Measurements from ENCODE around the gene AGBL4.
"Not testable (repeated sequence)": the region's sequence is repeated elsewhere in the genome, so short reads cannot be mapped to it uniquely, and the experiment has no call there.

AGBL4 gene

DNA sequence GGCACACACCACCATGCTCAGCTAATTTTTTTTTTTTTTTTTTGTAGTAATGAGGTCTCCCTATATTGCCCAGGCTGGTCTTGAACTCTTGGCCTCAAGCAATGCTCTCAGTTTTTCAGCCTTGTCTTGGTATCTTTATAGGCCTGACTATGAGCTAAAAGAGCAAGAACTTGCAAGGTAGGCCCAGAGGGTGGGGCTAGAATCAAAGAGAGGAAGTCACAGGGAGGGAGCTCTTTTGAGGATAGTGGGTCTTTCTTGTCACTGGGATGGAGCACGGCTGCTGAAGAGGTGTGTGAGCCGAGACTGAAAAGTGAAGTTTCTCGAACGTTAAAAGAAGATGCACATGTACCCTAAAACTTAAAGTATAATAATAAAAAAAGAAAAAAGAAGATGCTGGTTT is 987.1 kb downstream of the AGBL4 start:
- no peak for DNase-seq (ENCODE audit: low read depth in 2 of 2)

DNA sequence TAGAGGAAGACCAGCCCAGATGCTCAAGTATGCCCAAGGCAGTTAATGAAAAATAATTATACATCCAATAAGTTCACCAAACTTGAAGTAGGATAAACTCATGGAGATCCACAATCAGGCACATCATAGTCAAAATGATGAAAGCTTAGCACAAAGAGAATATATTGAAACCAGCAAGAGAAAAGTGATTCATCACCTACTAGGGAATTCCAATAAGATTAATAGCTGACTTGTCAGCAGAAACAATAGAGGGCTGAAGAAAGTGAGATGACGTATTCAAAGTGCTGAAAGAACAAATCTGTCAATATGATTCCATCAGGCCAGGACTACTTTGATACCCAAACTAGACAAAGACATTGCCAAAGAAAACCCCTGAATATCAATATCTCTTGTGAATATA is 995.4 kb downstream of the AGBL4 start:
- no peak for DNase-seq (ENCODE audit: low read depth in 2 of 2)

DNA sequence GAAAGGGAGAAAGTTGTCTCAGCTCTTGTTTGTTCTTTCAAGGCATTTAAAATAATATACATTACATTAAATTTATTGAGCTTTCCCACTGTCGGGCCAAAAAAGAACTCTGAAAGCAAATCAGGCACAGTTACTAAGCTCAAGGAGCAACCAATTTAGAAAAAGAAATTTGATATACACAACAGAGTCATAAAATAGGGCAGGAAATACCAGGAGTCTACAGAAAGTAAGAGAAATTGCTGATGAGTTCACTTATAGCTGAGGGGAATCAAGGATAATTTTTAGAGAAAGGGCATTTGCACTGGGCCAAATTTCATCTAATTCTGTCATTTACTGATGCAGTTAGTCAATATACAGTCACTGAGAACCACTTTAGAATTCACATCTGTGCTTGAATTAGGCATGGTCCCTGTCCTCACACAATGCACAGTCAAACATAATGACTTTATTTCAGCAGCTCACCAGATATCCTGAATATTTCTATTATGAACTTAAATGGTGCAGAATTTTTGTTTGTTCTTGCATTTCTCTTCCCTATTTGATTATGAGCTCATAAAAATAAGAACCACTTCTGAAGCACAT is 997.4 kb downstream of the AGBL4 start:
- no peak for DNase-seq (ENCODE audit: low read depth in 2 of 2)

DNA sequence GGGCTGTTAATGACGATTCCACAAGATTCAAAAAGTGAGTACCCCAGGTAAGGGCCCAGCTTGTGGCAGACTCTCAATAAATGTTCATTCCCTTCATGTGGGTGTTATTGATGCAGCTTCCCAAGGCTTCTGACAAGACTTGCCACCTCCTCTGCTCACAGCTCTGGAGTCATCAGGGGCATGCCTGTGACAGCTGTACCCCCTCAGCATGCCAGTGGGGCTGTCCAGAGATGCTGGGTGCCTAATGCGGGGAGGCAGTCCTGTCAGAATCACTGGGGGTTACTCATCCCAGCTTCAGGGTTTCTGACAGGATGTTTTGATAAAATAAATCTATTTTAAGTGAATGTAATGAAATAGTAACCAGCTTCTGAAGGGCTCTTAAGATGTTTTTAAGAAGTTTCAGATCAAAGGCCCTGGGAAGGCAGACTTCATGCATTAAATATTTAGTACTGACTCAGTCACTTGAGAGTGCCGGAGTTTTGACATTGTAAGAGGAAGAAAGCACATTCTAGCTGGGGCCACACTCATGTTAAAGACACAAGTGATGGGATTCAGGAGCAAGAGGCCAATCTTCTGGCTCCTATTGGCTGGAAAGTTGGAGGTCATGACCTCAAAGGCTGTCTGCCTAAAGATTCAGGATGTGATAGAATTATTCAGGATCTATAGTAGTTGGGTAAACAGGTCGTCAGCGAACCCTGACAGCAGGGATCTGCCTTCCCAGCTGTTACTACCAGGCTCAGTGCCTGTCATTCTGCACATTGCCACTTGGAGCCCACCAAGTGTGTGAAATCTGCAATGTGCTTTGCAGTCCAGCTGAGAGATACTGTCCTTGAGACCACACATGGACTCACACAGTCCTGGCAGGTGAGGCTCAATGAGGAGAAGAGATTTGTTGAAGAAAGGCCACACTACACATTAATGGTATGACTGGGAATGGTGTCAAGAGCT is 1007.5 kb downstream of the AGBL4 start:
- DNase-seq (ENCODE audit: low read depth in 2 of 2) = no peak

DNA sequence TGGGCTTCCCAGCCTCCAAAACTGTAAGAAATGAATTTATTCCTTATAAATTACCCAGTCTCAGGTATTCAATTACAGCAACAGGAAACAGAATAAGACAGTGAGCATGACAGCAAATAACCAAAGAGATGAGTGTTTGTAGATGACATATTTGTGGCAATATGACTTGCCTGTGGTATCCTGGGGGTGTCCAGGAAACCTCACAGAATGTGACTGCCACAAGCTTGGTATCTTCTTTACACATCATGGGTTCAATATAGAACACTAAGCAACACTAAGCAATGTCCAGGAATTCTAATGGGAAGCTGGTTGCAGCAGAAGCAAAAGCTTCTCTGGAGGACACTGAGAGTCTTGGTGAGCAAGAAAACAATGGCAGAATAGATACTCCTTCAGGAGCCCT is 1010.7 kb downstream of the AGBL4 start:
- no peak for DNase-seq (ENCODE audit: low read depth in 2 of 2)

DNA sequence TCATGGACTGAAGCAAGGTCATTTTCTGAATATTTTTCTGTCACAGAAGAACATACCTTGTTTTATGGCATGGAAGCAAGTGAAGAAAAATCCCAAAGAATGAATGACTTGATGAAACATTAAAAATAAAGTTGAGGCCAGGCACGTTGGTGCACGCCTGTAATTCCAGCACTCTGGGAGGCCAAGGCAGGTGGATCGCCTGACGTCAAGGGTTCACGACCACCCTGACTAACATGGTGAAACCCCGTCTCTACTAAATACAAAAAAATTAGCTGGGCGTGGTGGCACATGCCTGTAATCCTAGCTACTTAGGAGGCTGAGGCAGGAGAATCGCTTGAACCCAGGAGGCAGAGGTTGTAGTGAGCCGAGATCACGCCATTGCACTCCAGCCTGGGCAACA is 1020.8 kb downstream of the AGBL4 start:
- not testable (repeated sequence) for DNase-seq (ENCODE audit: low read depth in 2 of 2)

DNA sequence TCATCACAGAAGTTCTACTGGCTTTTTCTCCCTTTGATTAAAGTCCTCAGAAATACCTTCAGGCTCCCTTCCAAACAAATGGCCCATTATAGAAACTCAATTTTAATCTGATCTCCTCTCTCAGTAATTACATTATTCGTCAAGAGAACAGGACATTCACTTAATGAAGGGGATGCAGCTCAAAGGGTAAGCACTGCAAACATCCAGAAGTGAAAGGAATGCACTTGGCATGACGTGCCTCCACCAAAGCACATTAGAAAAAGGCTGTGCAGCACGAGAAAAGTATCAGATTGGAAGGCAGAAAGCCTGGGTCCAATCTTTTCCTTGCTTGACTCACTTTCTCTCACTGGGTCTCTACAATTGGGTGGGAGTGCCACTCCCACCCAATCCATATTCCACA is 1024.4 kb downstream of the AGBL4 start:
- DNase-seq (ENCODE audit: low read depth in 2 of 2) = no peak

DNA sequence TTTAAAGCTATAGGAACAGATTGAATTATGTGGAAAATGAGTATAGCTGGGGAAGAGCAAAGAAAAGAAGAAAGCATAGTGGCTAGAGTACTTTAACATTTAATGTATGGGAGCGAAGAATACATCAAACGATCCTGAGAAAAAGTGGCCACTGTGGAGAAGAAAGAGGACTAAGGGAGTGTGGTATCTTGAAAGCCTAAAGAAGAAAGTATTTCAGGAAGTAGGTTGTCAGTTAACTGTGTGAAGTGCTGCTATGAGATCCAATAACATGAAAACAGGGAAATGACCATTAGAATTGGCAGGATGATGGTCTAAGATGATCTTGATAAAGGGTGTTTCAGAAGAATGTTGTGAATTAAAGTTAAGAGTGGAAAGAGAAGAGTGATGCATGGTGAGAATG is 1027.4 kb downstream of the AGBL4 start:
- no peak for DNase-seq (ENCODE audit: low read depth in 2 of 2)

DNA sequence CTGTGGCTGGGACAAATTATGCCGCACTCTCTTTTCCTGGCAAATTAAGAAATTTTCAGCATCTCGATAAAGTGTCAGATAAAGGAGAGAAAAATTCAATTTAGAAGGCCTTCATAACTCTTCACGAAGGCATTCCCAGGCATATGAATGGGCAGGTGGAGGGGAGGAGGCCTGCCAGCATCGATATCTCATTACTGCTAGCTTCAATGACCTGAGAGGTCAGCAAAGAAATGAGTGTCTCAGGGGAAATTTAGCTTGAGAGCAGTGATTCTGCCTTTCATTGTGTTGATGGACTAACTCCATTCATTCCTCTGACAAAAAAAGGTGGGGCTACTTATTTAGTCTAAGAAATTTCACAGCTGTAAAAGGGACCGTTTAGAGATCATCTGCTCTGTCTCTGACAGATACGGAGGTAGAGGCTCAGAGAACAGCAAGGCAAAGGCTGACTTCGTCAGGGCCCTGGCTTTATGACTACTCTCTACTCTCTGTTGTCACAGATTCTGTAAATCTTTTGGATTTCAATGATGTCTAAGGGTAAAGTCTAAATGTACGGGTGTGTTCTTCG is 1035.0 kb downstream of the AGBL4 start:
- no peak for DNase-seq (ENCODE audit: low read depth in 2 of 2)

DNA sequence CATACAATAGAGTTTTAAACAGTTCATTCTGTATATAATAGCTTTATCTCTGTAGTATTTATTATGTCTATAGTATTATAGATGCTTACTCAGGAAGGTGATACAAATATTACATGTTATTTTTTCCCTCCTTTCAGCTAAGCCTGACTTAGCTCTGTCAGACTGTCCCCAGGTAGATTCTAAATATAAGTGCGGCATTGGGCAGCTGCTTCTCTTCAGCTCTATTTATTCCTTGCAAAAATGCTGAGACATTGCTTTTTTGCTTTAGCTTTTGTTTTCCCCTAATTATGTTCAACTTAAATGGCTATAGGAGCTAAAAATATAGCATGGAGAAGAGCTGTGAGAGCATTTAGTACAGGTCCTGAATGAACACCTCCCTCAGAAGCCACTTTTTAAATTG is 1043.8 kb downstream of the AGBL4 start:
- DNase-seq (ENCODE audit: low read depth in 2 of 2) = no peak

DNA sequence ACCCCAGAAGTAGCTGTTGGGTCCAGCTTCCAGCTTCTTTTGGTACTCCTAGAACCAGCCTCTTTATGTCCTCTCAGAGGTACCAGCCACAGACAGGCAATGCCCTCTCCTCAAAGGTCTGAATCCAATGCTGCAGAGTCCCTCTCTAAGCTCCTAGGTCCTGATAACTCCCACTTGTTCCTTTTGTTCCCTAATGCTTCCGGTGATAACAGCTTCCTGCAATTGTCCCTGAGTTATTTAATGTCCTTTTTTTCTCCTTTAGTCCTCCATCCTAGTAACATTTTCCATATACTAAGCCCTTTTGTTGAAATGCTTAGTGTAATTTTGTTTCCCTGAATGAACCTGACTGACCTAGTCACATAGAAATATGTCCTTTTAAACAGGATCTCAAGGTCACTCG is 1045.3 kb downstream of the AGBL4 start:
- no peak for DNase-seq (ENCODE audit: low read depth in 2 of 2)

DNA sequence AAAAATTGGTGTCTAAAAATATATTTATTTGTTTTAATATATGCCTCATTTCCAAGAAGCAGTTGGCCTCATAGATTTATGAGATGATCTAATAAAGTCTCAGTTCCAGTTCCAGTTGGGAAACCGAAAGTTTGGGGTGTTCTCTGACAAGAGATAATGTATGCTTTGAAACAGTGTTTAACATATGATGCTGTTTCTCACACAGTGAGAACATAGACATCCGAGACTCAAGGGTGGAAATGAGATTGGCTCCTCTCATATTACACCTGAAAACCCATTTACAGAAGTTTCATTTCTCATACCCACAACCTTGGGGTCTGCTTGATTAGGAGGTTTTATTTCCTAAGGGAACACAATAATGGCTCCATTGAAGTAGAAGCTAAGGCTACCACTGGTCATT is 1046.5 kb downstream of the AGBL4 start:
- DNase-seq (ENCODE audit: low read depth in 2 of 2) = no peak

DNA sequence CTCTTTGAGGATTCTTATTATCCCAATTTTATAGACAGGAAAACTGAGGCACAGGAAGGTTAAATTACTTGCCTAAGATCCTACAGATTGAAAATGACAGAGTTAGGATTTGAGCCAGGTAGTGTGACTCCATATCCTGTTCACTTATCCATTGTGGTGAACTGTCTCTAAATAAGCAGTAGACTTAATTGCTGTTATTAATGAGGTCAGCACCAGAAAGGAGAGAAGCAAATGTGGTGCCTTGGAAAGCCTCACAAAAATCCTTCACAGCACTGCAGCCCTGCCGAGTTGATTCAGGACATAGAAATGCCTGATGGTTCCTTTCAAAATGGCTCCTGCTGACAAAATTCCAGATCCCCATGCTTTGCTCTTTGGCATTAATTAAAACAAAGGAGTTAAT is 1053.8 kb downstream of the AGBL4 start:
- no peak for DNase-seq (ENCODE audit: low read depth in 2 of 2)

DNA sequence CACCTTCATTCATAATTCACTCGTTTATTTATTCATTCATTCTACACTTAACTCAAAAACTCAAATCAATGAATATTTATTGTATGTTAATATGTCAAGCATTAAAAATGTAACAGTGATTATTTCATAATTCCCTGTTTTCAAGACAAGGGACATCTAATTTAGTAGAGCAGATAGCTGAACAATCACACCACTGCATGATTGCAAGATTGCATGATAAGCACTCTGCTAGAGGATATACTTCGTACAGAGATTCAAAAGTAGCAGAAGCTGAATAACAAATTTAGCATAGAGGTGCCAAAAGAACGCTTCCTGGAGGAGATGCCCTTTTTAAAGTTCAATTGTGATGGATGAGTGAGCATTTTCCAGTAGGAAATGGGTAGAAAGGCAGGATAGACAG is 1056.4 kb downstream of the AGBL4 start:
- DNase-seq (ENCODE audit: low read depth in 2 of 2) = no peak

DNA sequence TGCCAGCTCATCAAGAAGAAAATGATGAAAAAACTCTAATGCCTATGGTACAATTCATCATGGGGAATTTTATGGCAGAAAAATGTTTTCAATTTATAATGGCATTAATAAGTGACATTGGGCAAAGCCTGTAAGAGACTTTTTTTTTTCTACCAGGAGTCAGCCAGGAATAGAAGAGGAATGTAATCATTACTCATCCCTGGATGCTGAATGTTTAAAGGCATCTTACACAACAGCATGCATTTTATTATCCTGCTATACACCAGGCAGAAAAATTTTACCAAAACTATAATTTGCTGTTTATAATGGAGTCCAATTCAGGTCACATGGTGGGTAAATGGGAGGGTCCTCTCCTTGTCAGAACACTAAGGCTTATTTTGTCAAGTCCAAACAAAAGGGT is 1057.2 kb downstream of the AGBL4 start:
- DNase-seq (ENCODE audit: low read depth in 2 of 2) = no peak

DNA sequence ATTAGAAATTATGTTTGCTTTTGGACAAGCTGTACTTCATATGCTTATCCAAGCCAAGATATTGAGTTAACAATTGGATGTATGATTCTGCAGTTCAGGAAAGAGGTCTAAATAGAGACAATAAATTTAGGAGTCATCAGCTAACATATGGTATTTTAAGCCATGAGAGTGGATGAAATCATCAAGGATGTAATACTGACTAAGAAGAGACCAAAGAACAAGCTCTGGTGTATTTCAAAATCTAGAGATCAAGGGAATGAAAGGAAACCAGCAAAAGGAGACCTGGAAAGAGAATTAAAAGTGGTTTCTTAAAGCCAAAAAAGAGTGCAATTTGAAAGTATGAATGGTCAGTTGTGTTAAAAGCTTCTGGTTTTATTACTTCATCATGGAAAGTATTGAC is 1063.4 kb downstream of the AGBL4 start:
- no peak for DNase-seq (ENCODE audit: low read depth in 2 of 2)

DNA sequence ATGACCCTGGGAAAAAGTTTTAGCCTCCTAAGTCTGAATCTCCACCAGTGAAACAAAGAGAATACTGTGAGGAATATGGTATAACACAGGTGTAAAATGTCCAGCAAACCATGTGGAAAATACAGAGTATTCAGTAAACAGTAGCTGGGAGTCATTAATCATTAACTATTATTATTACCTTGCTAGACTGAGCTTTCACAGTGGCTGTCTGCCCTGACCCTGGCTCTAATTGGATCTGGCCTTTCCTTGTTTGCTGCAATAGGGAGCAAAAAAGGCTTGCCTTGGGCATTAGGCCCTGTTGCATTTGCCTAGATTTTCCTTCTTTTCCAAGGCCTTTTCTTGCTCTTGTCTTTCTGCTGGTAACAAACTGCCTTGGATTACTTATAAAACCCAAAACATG is 1068.0 kb downstream of the AGBL4 start:
- DNase-seq (ENCODE audit: low read depth in 2 of 2) = no peak

DNA sequence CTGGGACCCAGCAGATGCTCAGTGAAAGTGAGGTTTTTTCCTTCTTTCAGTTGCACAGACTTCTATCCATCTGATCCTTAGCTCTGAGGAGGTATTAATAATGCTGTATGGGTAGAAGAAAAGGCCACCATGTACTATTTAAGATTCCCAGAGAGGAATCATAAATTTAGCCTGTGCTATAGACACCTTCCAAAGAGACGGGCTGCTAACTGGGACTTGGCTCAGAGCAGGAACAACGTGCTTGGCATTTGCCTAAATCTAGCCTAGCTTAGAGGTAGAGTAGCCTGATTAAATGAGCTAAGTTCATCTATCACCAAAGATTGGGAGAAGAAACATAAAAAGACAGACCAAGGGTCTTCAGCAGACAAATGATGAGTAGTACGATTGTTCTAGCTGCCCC is 1070.1 kb downstream of the AGBL4 start:
- DNase-seq (ENCODE audit: low read depth in 2 of 2) = no peak

DNA sequence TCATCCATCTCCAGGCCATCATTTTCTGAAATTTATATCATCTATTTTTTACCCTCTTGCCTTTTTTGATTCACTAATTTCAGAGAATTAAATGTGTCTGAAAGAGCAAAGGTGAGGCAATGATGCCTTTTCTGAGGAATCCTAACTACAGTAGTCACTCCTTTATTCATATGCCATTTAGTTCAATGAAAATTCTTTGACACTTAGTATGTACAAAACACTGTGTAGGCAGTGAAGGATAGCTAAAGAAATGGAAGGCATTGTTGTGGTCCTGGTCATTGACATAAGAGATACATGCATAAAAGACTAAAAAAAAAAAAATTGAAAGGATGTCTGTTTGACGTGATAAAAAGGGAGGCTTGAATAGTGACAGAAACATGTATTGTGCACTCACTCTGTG is 1075.2 kb downstream of the AGBL4 start:
- no peak for DNase-seq (ENCODE audit: low read depth in 2 of 2)

DNA sequence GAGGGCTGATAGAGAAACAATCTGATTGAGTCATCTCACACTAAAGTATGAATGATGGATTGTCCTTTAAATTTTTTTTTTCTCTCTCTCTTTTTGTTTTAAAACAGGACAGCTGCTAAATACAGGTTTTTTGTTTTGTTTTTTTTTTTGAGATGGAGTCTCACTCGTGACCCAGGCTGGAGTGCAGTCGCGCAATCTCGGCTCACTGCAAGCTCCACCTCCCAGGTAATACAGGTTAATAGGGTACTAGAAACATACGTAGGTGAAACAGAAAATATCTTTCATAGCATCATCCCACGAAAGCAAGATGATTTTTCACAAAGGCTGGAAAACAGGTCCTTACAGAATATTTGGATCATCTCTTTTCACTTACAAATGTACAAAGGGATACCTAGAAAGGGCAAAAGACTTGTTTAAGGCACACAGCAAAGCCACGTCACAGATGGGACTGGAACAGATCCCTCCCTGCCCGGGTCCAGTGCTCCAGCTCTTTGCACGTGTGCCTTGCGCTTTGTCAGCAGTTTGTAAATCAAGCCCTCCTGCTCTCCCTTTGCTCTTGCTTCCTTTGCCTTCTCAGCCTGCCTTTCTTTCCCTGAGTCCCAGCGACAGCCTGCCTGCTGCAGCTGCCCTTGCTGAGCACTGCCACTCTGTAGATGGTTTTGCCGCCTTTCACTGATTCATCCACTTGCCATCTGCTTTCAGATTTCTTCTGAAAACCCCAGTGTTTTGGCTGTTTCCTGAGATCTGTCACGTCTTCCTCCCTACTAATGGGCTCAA is 1075.8 kb downstream of the AGBL4 start:
- no peak for DNase-seq (ENCODE audit: low read depth in 2 of 2)

DNA sequence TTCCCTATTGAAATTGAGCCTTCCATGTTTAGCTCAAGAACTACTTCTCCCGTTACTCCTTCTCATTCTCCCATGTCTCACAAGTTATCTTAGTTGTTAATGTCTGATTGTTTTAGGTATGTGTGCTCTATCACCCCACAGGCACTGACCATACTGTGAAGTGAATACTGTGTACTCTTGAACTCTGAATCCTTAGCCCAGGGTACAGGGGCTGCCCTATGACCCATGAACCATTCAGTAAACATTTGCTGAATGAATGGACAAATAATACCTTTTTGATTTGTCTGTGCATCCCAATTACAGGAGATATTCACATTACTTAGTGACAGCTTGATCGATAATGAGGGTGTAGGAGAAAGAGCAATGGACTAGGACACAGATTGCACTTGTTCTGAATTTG is 1077.7 kb downstream of the AGBL4 start:
- no peak for DNase-seq (ENCODE audit: low read depth in 2 of 2)

DNA sequence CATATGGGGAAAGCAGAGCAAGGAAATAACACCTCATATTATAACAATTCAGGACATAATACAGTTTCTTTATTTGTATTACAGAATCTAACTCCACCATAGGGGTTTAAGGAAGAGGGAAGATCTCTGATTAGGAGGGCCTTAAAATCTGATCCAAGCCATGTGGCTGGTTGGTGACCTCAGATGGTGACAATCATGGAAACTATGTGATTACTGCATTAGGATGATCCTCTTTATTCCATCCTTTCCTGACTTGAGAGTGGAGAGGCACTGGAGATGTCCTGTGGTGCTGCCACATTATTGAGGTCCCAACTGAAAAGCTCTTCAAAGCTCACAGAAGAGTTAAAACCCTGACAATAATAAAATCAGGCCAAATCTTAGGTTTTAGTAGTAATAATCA is 1078.9 kb downstream of the AGBL4 start:
- DNase-seq (ENCODE audit: low read depth in 2 of 2) = no peak

All from stimulated activated CD4-positive, alpha-beta T cell treated with anti-CD3 and anti-CD28 coated beads, Interleukin-12 subunit alpha, Interleukin-12 subunit beta, amount 100 ng/mL, for 24 hours (primary cell).